Muscle layer of duodenum (tissue), 2 donors: Measurements from ENCODE around the gene SESN1.

Source experiments
- H3K27ac ChIP-seq: one replicate; pipeline ENCODE4 v1.7.0; 2013; ENCODE audit warnings: mild to moderate bottlenecking, low read length
- H3K27me3 ChIP-seq: one replicate; pipeline ENCODE4 v1.7.0; 2013; ENCODE audit warnings: low read depth, mild to moderate bottlenecking, control low read depth, low read length
- H3K36me3 ChIP-seq, 2 donors: one replicate each; pipeline ENCODE4 v1.7.0; 2013; ENCODE audit warnings: low read length in 2 of 2, control low read depth in 1 of 2, mild to moderate bottlenecking in 1 of 2; ENCODE audit not compliant: insufficient read depth in 2 of 2, control insufficient read depth in 1 of 2
- H3K4me1 ChIP-seq, 2 donors: one replicate each; pipeline ENCODE4 v1.7.0; 2013; ENCODE audit warnings: low read length in 2 of 2, mild to moderate bottlenecking in 2 of 2, control low read depth in 1 of 2, moderate library complexity in 1 of 2; ENCODE audit not compliant: insufficient read depth in 2 of 2, control insufficient read depth in 1 of 2
- H3K4me3 ChIP-seq, 2 donors: one replicate each; pipeline ENCODE4 v1.7.0; 2013; ENCODE audit warnings: low read length in 2 of 2, low read depth in 1 of 2, mild to moderate bottlenecking in 1 of 2
- H3K9me3 ChIP-seq, 2 donors: one replicate each; pipeline ENCODE4 v1.7.0; 2013; ENCODE audit warnings: low read length in 2 of 2, control low read depth in 1 of 2, mild to moderate bottlenecking in 1 of 2; ENCODE audit not compliant: control insufficient read depth in 1 of 2
- donor health status: healthy.

Gene SESN1

GRCh38 chr6:109081026-109081425, 13.6 kb downstream of the SESN1 start:
- peaks cover 0 to 14% of the 10 kb centered on the region in 2 donors for H3K4me1 ChIP-seq
- H3K36me3 ChIP-seq = no peaks in the 10 kb centered on the region
- H3K27me3 ChIP-seq = no peaks in the 10 kb centered on the region
- H3K27ac ChIP-seq = no peak overlapping the region
- H3K4me3 ChIP-seq = no peak overlapping the region
- H3K9me3 ChIP-seq = no peaks in the 10 kb centered on the region

GRCh38 chr6:109079981-109080380, 14.7 kb downstream of the SESN1 start:
- Histone ChIP-seq H3K9me3 (no peaks in the 10 kb centered on the region), H3K4me3 (no peak overlapping the region), H3K27me3 (no peaks in the 10 kb centered on the region), H3K4me1 (peaks cover 0 to 14% of the 10 kb centered on the region in 2 donors), H3K27ac (peak overlapping the region; percentile 58), H3K36me3 (no peaks in the 10 kb centered on the region)

- Histone ChIP-seq H3K9me3 (no peaks in the 10 kb centered on the region), H3K36me3 (no peaks in the 10 kb centered on the region), H3K27ac (no peak overlapping the region), H3K4me1 (peaks cover 0 to 15% of the 10 kb centered on the region in 2 donors), H3K27me3 (no peaks in the 10 kb centered on the region), H3K4me3 (no peak overlapping the region)
These were observed 18.3 kb downstream of the SESN1 start for GRCh38 chr6:109076377-109076776.

GRCh38 chr6:109075934-109076333, 18.7 kb downstream of the SESN1 start:
- Histone ChIP-seq H3K4me1 (peaks cover 0 to 11% of the 10 kb centered on the region in 2 donors), H3K27me3 (no peaks in the 10 kb centered on the region), H3K4me3 (no peak overlapping the region), H3K27ac (no peak overlapping the region), H3K36me3 (no peaks in the 10 kb centered on the region), H3K9me3 (no peaks in the 10 kb centered on the region)

GRCh38 chr6:109074133-109074415, 20.6 kb downstream of the SESN1 start:
- H3K36me3 ChIP-seq = no peaks in the 10 kb centered on the region
- H3K27me3 ChIP-seq = no peaks in the 10 kb centered on the region
- H3K4me1 ChIP-seq = peaks cover 0 to 5% of the 10 kb centered on the region in 2 donors
- no peak overlapping the region for H3K4me3 ChIP-seq
- H3K27ac ChIP-seq = no peak overlapping the region
- H3K9me3 ChIP-seq = no peaks in the 10 kb centered on the region

- Histone ChIP-seq H3K4me3 (no peak overlapping the region), H3K4me1 (peaks cover 0 to 5% of the 10 kb centered on the region in 2 donors), H3K9me3 (no peaks in the 10 kb centered on the region), H3K27me3 (no peaks in the 10 kb centered on the region), H3K27ac (no peak overlapping the region), H3K36me3 (no peaks in the 10 kb centered on the region)
These were observed 21.1 kb downstream of the SESN1 start for GRCh38 chr6:109073344-109074132.

- no peaks in the 10 kb centered on the region for H3K36me3 ChIP-seq
- H3K4me1 ChIP-seq = peaks cover 0 to 9% of the 10 kb centered on the region in 2 donors
- no peaks in the 10 kb centered on the region for H3K27me3 ChIP-seq
- no peak overlapping the region for H3K27ac ChIP-seq
- no peaks in the 10 kb centered on the region for H3K9me3 ChIP-seq
- no peak overlapping the region for H3K4me3 ChIP-seq
These were observed 23.3 kb downstream of the SESN1 start for GRCh38 chr6:109071125-109071917.

- Histone ChIP-seq H3K4me3 (no peak overlapping the region), H3K9me3 (no peaks in the 10 kb centered on the region), H3K27me3 (no peaks in the 10 kb centered on the region), H3K27ac (no peak overlapping the region), H3K36me3 (no peaks in the 10 kb centered on the region), H3K4me1 (peaks cover 0 to 9% of the 10 kb centered on the region in 2 donors)
These were observed 24.9 kb downstream of the SESN1 start for GRCh38 chr6:109069746-109070145.

GRCh38 chr6:109062767-109063352, 31.8 kb downstream of the SESN1 start:
- Histone ChIP-seq H3K27ac (no peak overlapping the region), H3K4me3 (no peak overlapping the region), H3K36me3 (no peaks in the 10 kb centered on the region), H3K27me3 (no peaks in the 10 kb centered on the region), H3K9me3 (no peaks in the 10 kb centered on the region), H3K4me1 (peaks cover 21 to 23% of the 10 kb centered on the region in 2 donors)

- peaks cover 21 to 22% of the 10 kb centered on the region in 2 donors for H3K4me1 ChIP-seq
- H3K27me3 ChIP-seq = no peaks in the 10 kb centered on the region
- H3K9me3 ChIP-seq = no peaks in the 10 kb centered on the region
- no peak overlapping the region for H3K27ac ChIP-seq
- H3K4me3 ChIP-seq = no peak overlapping the region
- H3K36me3 ChIP-seq = no peaks in the 10 kb centered on the region
These were observed 32.4 kb downstream of the SESN1 start for GRCh38 chr6:109062216-109062615.

GRCh38 chr6:109060571-109060970, 34.1 kb downstream of the SESN1 start:
- Histone ChIP-seq H3K4me3 (no peak overlapping the region), H3K9me3 (no peaks in the 10 kb centered on the region), H3K27me3 (no peaks in the 10 kb centered on the region), H3K4me1 (peaks cover 22 to 26% of the 10 kb centered on the region in 2 donors), H3K36me3 (no peaks in the 10 kb centered on the region), H3K27ac (no peak overlapping the region)
